H9 (cell line): Measurements from ENCODE around the gene PSMD5. TPM values are rescaled to one million over a fixed set of nuclear protein-coding genes. Genes with fewer than 3 reads are reported as not detected.

Experiments
- DNase-seq: peaks from one replicate; pipeline ENCODE4 v3.0.0-alpha.2; 2017
- H2AFZ ChIP-seq: one replicate; pipeline ENCODE4 v1.6.1; 2013; ENCODE audit warnings: mild to moderate bottlenecking, low read length, control low read depth, moderate library complexity
- H2AK5ac ChIP-seq: 2 replicates; pipeline ENCODE4 v1.6.1; 2013; ENCODE audit warnings: low read length, control low read depth, mixed read lengths; ENCODE audit not compliant: insufficient read length
- H2BK120ac ChIP-seq: one replicate; pipeline ENCODE4 v1.6.1; 2013; ENCODE audit warnings: low read depth, mild to moderate bottlenecking, low read length, control low read depth, inconsistent platforms; ENCODE audit not compliant: poor library complexity, severe bottlenecking
- H2BK12ac ChIP-seq: 2 replicates; pipeline ENCODE4 v1.6.1; 2013; ENCODE audit warnings: low read length, control low read depth, mixed read lengths, low read depth; ENCODE audit not compliant: insufficient read length
- H2BK15ac ChIP-seq: 2 replicates; pipeline ENCODE4 v1.6.1; 2013; ENCODE audit warnings: low read depth, low read length, control low read depth
- H2BK20ac ChIP-seq: one replicate; pipeline ENCODE4 v1.6.1; 2013; ENCODE audit warnings: low read depth, mild to moderate bottlenecking, low read length, control low read depth, inconsistent platforms; ENCODE audit not compliant: poor library complexity, severe bottlenecking
- H2BK5ac ChIP-seq: 2 replicates; pipeline ENCODE4 v1.6.1; 2013; ENCODE audit warnings: low read length, control low read depth, mixed read lengths; ENCODE audit not compliant: insufficient read length
- H3K14ac ChIP-seq: 2 replicates; pipeline ENCODE4 v1.6.1; 2013; ENCODE audit warnings: low read length, control low read depth; ENCODE audit not compliant: insufficient read depth
- H3K18ac ChIP-seq: 2 replicates; pipeline ENCODE4 v1.6.1; 2013; ENCODE audit warnings: low read depth, mild to moderate bottlenecking, mixed read lengths, low read length, control low read depth; ENCODE audit not compliant: insufficient read length
- H3K23ac ChIP-seq: 2 replicates; pipeline ENCODE4 v1.6.1; 2013; ENCODE audit warnings: low read length, control low read depth, mixed read lengths, low read depth; ENCODE audit not compliant: insufficient read length
- H3K23me2 ChIP-seq: 2 replicates; pipeline ENCODE4 v1.6.1; 2013; ENCODE audit warnings: low read depth, mild to moderate bottlenecking, mixed read lengths, low read length, control low read depth; ENCODE audit not compliant: insufficient read length, poor library complexity, severe bottlenecking
- H3K27ac ChIP-seq: 2 replicates; pipeline ENCODE4 v1.5.1; 2013; ENCODE audit warnings: low read length, control low read depth, mixed read lengths, low read depth; ENCODE audit not compliant: insufficient read length
- H3K27me3 ChIP-seq: 2 replicates; pipeline ENCODE4 v1.6.1; 2013; ENCODE audit warnings: low read length, control low read depth, inconsistent platforms; ENCODE audit not compliant: insufficient read depth
- H3K4ac ChIP-seq: 2 replicates; pipeline ENCODE4 v1.6.1; 2013; ENCODE audit warnings: low read depth, mild to moderate bottlenecking, control low read depth, inconsistent platforms, low read length, moderate library complexity
- H3K4me1 ChIP-seq: 2 replicates; pipeline ENCODE4 v1.6.1; 2013; ENCODE audit warnings: low read length, control low read depth, inconsistent platforms; ENCODE audit not compliant: insufficient read depth
- H3K4me2 ChIP-seq: 2 replicates; pipeline ENCODE4 v1.6.1; 2013; ENCODE audit warnings: low read length, control low read depth, mixed read lengths; ENCODE audit not compliant: insufficient read length, insufficient read depth
- H3K56ac ChIP-seq: 2 replicates; pipeline ENCODE4 v1.6.1; 2013; ENCODE audit warnings: low read depth, mild to moderate bottlenecking, mixed read lengths, low read length, control low read depth; ENCODE audit not compliant: insufficient read length
- H3K79me1 ChIP-seq: 2 replicates; pipeline ENCODE4 v1.6.1; 2013; ENCODE audit warnings: low read depth, mild to moderate bottlenecking, moderate library complexity, low read length, control low read depth, inconsistent platforms; ENCODE audit not compliant: insufficient read depth, poor library complexity, severe bottlenecking
- H3K79me2 ChIP-seq: 2 replicates; pipeline ENCODE4 v1.6.1; 2013; ENCODE audit warnings: low read length, control low read depth, inconsistent platforms; ENCODE audit not compliant: insufficient read depth
- H3K9ac ChIP-seq: 2 replicates; pipeline ENCODE4 v1.6.1; 2013; ENCODE audit warnings: low read length, control low read depth, mixed read lengths; ENCODE audit not compliant: insufficient read length; ENCODE audit errors: extremely low read depth
- H3K9me3 ChIP-seq: one replicate; pipeline ENCODE4 v1.6.1; 2013; ENCODE audit warnings: low read depth, low read length, inconsistent platforms; ENCODE audit not compliant: control insufficient read depth
- H3T11ph ChIP-seq: one replicate; pipeline ENCODE4 v1.6.1; 2013; ENCODE audit warnings: mild to moderate bottlenecking, low read length, control low read depth, inconsistent platforms
- H4K20me1 ChIP-seq: one replicate; pipeline ENCODE4 v1.6.1; 2013; ENCODE audit not compliant: control insufficient read depth, insufficient read length, insufficient read depth
- H4K5ac ChIP-seq: 2 replicates; pipeline ENCODE4 v1.6.1; 2013; ENCODE audit warnings: low read depth, mild to moderate bottlenecking, mixed read lengths, low read length, control low read depth; ENCODE audit not compliant: insufficient read length
- H4K8ac ChIP-seq: replicated peaks from 2 replicates; pipeline ENCODE4 v1.6.1; 2013; ENCODE audit warnings: low read length, control low read depth, mixed read lengths, low read depth; ENCODE audit not compliant: insufficient read length
- H4K91ac ChIP-seq: 2 replicates; pipeline ENCODE4 v1.6.1; 2013; ENCODE audit warnings: low read depth, mild to moderate bottlenecking, moderate library complexity, mixed read lengths, low read length, control low read depth; ENCODE audit not compliant: insufficient read length
- H3K27ac Mint-ChIP-seq, 3 experiments: 2 replicates in 2 of 3; 3 replicates in 1 of 3; pipeline ENCODE4 v1.8.0; 2020 to 2021; ENCODE audit warnings: mixed read lengths in 3 of 3, mild to moderate bottlenecking in 1 of 3, moderate library complexity in 1 of 3
- H3K27me3 Mint-ChIP-seq: 2 replicates; pipeline ENCODE4 v1.8.0; 2021; ENCODE audit warnings: low read depth, mild to moderate bottlenecking, moderate library complexity, mixed read lengths
- H3K36me3 Mint-ChIP-seq, 3 experiments: 2 replicates in 2 of 3; 3 replicates in 1 of 3; pipeline ENCODE4 v1.8.0; 2020 to 2021; ENCODE audit warnings: low read depth in 3 of 3, mixed read lengths in 3 of 3; ENCODE audit not compliant: insufficient read depth in 1 of 3
- H3K4me1 Mint-ChIP-seq, 2 experiments: 2 replicates each; pipeline ENCODE4 v1.8.0; 2020; ENCODE audit warnings: mixed read lengths in 2 of 2
- H3K4me3 Mint-ChIP-seq, 2 experiments: 2 replicates in 1 of 2; 3 replicates in 1 of 2; pipeline ENCODE4 v1.8.0; 2020 to 2021; ENCODE audit warnings: mild to moderate bottlenecking in 2 of 2, mixed read lengths in 2 of 2, moderate library complexity in 1 of 2
- H3K9me3 Mint-ChIP-seq, 2 experiments: 2 replicates in 1 of 2; 3 replicates in 1 of 2; pipeline ENCODE4 v1.8.0; 2020; ENCODE audit warnings: mild to moderate bottlenecking in 2 of 2, mixed read lengths in 2 of 2, moderate library complexity in 1 of 2
- WGBS: extraction: QIAGEN DNeasy Blood & Tissue Kit; methylation state at CpG from one replicate; pipeline ENCODE4 v1.1.7; 2013; ENCODE audit warnings: missing lambda C conversion rate, low lambda C conversion rate, mixed read lengths; ENCODE audit not compliant: insufficient read length; ENCODE audit errors: extremely low coverage; 5-methylcytosine and 5-hydroxymethylcytosine counted together
- total RNA-seq: library from RNA; stranded (reverse); gene quantifications from 2 replicates; pipeline ENCODE4 v1.2.1, GENCODE V29; 2021
- TF ChIP-seq, protein P1 (sequence below): fragments of 200-600 bp; sonication (generic); conservative IDR thresholded peaks from 3 replicates; pipeline ENCODE4 v1.8.0; 2021; ENCODE audit warnings: antibody characterized with exemption, mild to moderate bottlenecking

PSMD5 gene
- total RNA-seq, 1 experiment from 2014 or later, result 64.9 TPM

DNA sequence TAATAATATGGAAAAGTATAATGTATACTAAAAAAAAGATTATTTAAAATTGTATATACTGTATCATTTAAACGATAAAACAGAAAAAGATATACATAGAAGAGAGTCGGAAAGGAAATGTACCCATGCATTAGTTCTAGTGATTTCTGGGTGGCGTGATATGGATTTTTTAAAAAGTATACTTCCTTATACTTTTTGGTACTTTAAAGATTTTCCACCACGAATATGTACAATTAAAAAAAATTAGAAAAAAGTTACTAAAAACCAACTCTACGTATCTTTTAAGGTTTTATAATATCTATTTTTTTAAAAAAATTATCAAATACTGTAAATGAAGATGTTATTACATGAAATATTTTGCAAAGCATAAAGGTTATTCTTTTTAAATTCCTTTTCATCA is 22.0 kb upstream of the PSMD5 start:
- TF ChIP-seq, protein P1, sequence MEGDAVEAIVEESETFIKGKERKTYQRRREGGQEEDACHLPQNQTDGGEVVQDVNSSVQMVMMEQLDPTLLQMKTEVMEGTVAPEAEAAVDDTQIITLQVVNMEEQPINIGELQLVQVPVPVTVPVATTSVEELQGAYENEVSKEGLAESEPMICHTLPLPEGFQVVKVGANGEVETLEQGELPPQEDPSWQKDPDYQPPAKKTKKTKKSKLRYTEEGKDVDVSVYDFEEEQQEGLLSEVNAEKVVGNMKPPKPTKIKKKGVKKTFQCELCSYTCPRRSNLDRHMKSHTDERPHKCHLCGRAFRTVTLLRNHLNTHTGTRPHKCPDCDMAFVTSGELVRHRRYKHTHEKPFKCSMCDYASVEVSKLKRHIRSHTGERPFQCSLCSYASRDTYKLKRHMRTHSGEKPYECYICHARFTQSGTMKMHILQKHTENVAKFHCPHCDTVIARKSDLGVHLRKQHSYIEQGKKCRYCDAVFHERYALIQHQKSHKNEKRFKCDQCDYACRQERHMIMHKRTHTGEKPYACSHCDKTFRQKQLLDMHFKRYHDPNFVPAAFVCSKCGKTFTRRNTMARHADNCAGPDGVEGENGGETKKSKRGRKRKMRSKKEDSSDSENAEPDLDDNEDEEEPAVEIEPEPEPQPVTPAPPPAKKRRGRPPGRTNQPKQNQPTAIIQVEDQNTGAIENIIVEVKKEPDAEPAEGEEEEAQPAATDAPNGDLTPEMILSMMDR, result no peak
- Histone ChIP-seq H3K79me2 (no peaks in the 10 kb centered on the region), H3K79me1 (no peaks in the 10 kb centered on the region), H3T11ph (no peak overlapping the region), H2BK120ac (no peak overlapping the region), H3K4ac (no peak overlapping the region), H3K9ac (no peak overlapping the region), H3K23ac (no peak overlapping the region), H2BK5ac (no peak overlapping the region), H3K23me2 (no peaks in the 10 kb centered on the region), H2BK20ac (no peak overlapping the region), H3K27me3 (no peaks in the 10 kb centered on the region), H2AFZ (no peak overlapping the region), H3K4me1 (no peaks in the 10 kb centered on the region), H3K56ac (no peak overlapping the region), H2AK5ac (no peak overlapping the region), H4K5ac (no peak overlapping the region), H3K27ac (no peak overlapping the region), H3K14ac (no peak overlapping the region), H4K91ac (no peak overlapping the region), H2BK12ac (no peak overlapping the region), H3K9me3 (no peaks in the 10 kb centered on the region), H3K4me2 (no peak overlapping the region), H4K8ac (no peak overlapping the region), H4K20me1 (no peaks in the 10 kb centered on the region), H2BK15ac (no peak overlapping the region), H3K18ac (no peak overlapping the region)
- Mint-ChIP-seq H3K9me3 (no peaks in the 10 kb centered on the region), H3K27ac (no peak overlapping the region), H3K27me3 (no peaks in the 10 kb centered on the region), H3K4me3 (no peak overlapping the region), H3K4me1 (peaks cover 11 to 24% of the 10 kb centered on the region in 2 experiments; a peak in 3 of 4 replicates), H3K36me3 (peaks cover 0 to 62% (median 17%) of the 10 kb centered on the region in 3 experiments; a peak in 4 of 7 replicates)
- no CpG with 5 or more reads among the region's 5 CpGs for WGBS
- DNase-seq, result no peak
